GM12892 (cell line): ENCODE results near the gene PTPA.
"Not testable (repeated sequence)": the region's sequence is repeated elsewhere in the genome, so short reads cannot be mapped to it uniquely, and the experiment has no call there.

Experiments used
- DNase-seq: peaks from one replicate; pipeline ENCODE4 v3.0.0; 2011; ENCODE audit not compliant: insufficient read length
- FAIRE-seq: peaks from 2 replicates; lab custom pipeline; 2011; peaks lifted over from hg19 to GRCh38; lab: Jason Lieb, UNC
- POLR2A ChIP-seq: IDR thresholded peaks from 2 replicates; pipeline ENCODE4 v1.6.1; 2011; ENCODE audit warnings: low read depth, low read length, control low read depth
- POLR2AphosphoS5 ChIP-seq: IDR thresholded peaks from 2 replicates; pipeline ENCODE4 v1.6.1; 2011; ENCODE audit warnings: low read depth, low read length, control low read depth
- TAF1 ChIP-seq: IDR thresholded peaks from 2 replicates; pipeline ENCODE4 v1.6.1; 2011; ENCODE audit warnings: low read depth, mild to moderate bottlenecking, control low read depth, low read length, borderline replicate concordance

The PTPA gene

GRCh38 chr9:129191234-129191633 is 80.0 kb downstream of the PTPA start:
- TF ChIP-seq TAF1 = no peak
- TF ChIP-seq POLR2AphosphoS5 = no peak
- TF ChIP-seq POLR2A = no peak

GRCh38 chr9:129193655-129194054 is 82.4 kb downstream of the PTPA start:
- FAIRE-seq (no peak), DNase-seq (no peak)
- TF ChIP-seq POLR2A (no peak), POLR2AphosphoS5 (no peak), TAF1 (no peak)

More at GRCh38 chr9:129191234-129191633, 80.0 kb downstream of the PTPA start:
- DNase-seq (no peak), FAIRE-seq (no peak)

- TF ChIP-seq TAF1 (no peak), POLR2A (no peak), POLR2AphosphoS5 (no peak)
Observed at GRCh38 chr9:129194221-129194620, 83.0 kb downstream of the PTPA start.

GRCh38 chr9:129195606-129196005 is 84.4 kb downstream of the PTPA start:
- no peak for FAIRE-seq
- no peak for DNase-seq
- TF ChIP-seq POLR2A (no peak), POLR2AphosphoS5 (no peak), TAF1 (no peak)

More at GRCh38 chr9:129194221-129194620, 83.0 kb downstream of the PTPA start:
- FAIRE-seq (no peak), DNase-seq (no peak)

GRCh38 chr9:129197045-129197444 is 85.8 kb downstream of the PTPA start:
- not testable (repeated sequence) for FAIRE-seq, DNase-seq

GRCh38 chr9:129197978-129198318 is 86.7 kb downstream of the PTPA start:
- FAIRE-seq (no peak), DNase-seq (no peak)
- TF ChIP-seq POLR2A = no peak
- no peak for TF ChIP-seq POLR2AphosphoS5
- TF ChIP-seq TAF1 = no peak
